Endodermal cell (in vitro differentiated cells): ENCODE results near the gene EGFLAM. TPM values are rescaled to one million over a fixed set of nuclear protein-coding genes. Genes with fewer than 3 reads are reported as not detected.
A peak's percentile ranks its signal among the peaks of the same experiment; 100 is the strongest.

Source experiments
- DNase-seq: peaks from one replicate; pipeline ENCODE4 v3.0.0-alpha.2; 2017
- H3K27ac ChIP-seq: 2 replicates; pipeline ENCODE4 v1.5.1; 2013; ENCODE audit warnings: mild to moderate bottlenecking, low read depth, low read length, moderate library complexity
- H3K27me3 ChIP-seq: 2 replicates; pipeline ENCODE4 v1.6.1; 2013; ENCODE audit warnings: mild to moderate bottlenecking, low read length, moderate library complexity; ENCODE audit not compliant: insufficient read depth, control insufficient read depth, poor library complexity, severe bottlenecking
- H3K36me3 ChIP-seq: 2 replicates; pipeline ENCODE4 v1.7.0; 2013; ENCODE audit warnings: mild to moderate bottlenecking, low read length, moderate library complexity; ENCODE audit not compliant: control insufficient read depth, insufficient read depth
- H3K4me1 ChIP-seq: one replicate; pipeline ENCODE4 v1.7.0; 2013; ENCODE audit warnings: low read length; ENCODE audit not compliant: control insufficient read depth, insufficient read depth
- H3K4me3 ChIP-seq: 2 replicates; pipeline ENCODE4 v1.5.1; 2013; ENCODE audit warnings: mild to moderate bottlenecking, low read length, moderate library complexity
- H3K9ac ChIP-seq: 2 replicates; pipeline ENCODE4 v1.6.1; 2013; ENCODE audit warnings: mild to moderate bottlenecking, low read length, moderate library complexity; ENCODE audit not compliant: poor library complexity, severe bottlenecking; ENCODE audit errors: extremely low read depth
- H3K9me3 ChIP-seq: 2 replicates; pipeline ENCODE4 v1.6.1; 2013; ENCODE audit warnings: mild to moderate bottlenecking, low read length, moderate library complexity; ENCODE audit not compliant: control insufficient read depth
- H3K27ac Mint-ChIP-seq: 2 replicates; pipeline ENCODE4 v1.8.0; 2020; ENCODE audit warnings: mixed read lengths
- H3K27me3 Mint-ChIP-seq: 2 replicates; pipeline ENCODE4 v1.8.0; 2021; ENCODE audit warnings: mild to moderate bottlenecking, mixed read lengths; ENCODE audit not compliant: insufficient read depth
- H3K36me3 Mint-ChIP-seq: 2 replicates; pipeline ENCODE4 v1.8.0; 2020; ENCODE audit warnings: low read depth, mixed read lengths
- H3K4me1 Mint-ChIP-seq: 2 replicates; pipeline ENCODE4 v1.8.0; 2020; ENCODE audit warnings: mixed read lengths
- H3K4me3 Mint-ChIP-seq: 2 replicates; pipeline ENCODE4 v1.8.0; 2020; ENCODE audit warnings: mild to moderate bottlenecking, moderate library complexity, mixed read lengths
- H3K9me3 Mint-ChIP-seq: 2 replicates; pipeline ENCODE4 v1.8.0; 2020; ENCODE audit warnings: mild to moderate bottlenecking, mixed read lengths
- CTCF ChIP-seq: fragments of 200-600 bp; sonication (generic); conservative IDR thresholded peaks from 2 replicates; pipeline ENCODE4 v1.5.0; 2021; ENCODE audit warnings: antibody characterized with exemption, mild to moderate bottlenecking
- WGBS, 2 experiments: methylation state at CpG; one replicate each; pipeline versions ENCODE4 v1.1.5 to v1.1.7; 2013; ENCODE audit warnings: missing lambda C conversion rate in 2 of 2, mixed read lengths in 1 of 2; ENCODE audit not compliant: insufficient coverage in 1 of 2, insufficient read length in 1 of 2; 5-methylcytosine and 5-hydroxymethylcytosine counted together
- total RNA-seq, 2 donors: library from RNA; stranded (reverse); fragmentation: NEBNext Ultra II Directional in 1 of 2; extraction: Animal tissue kit (Norgen Biotek cat#: 25700) in 1 of 2; gene quantifications; 2 replicates in 1 of 2; 3 replicates in 1 of 2; pipeline ENCODE4 v1.2.1, GENCODE V29; 2021

The EGFLAM gene
- total RNA-seq, 2 donors from 2014 or later: 4.4 to 8.8 TPM

- Mint-ChIP-seq H3K27me3 (no peaks in the 10 kb centered on the region), H3K4me1 (peaks cover 13% of the 10 kb centered on the region), H3K9me3 (peaks cover 11% of the 10 kb centered on the region), H3K36me3 (peaks cover 86% of the 10 kb centered on the region), H3K4me3 (no peak overlapping the region), H3K27ac (no peak overlapping the region)
- Histone ChIP-seq H3K4me1 (no peaks in the 10 kb centered on the region), H3K9ac (no peak overlapping the region), H3K36me3 (peaks cover 99% of the 10 kb centered on the region), H3K4me3 (no peak overlapping the region), H3K27me3 (no peaks in the 10 kb centered on the region), H3K27ac (no peak overlapping the region), H3K9me3 (peaks cover 14% of the 10 kb centered on the region)
- TF ChIP-seq CTCF: no peak
- DNase-seq: no peak
- 100% methylated on average over 1 to 2 of the region's 2 CpGs for WGBS, 2 experiments
Measured at GRCh38 chr5:38305148-38305547, 46.8 kb downstream of the EGFLAM start.

GRCh38 chr5:38307845-38308244 lies 49.5 kb downstream of the EGFLAM start:
- Mint-ChIP-seq H3K36me3 (peaks cover 79% of the 10 kb centered on the region), H3K4me1 (peaks cover 7% of the 10 kb centered on the region), H3K27ac (no peak overlapping the region), H3K9me3 (peaks cover 11% of the 10 kb centered on the region), H3K27me3 (no peaks in the 10 kb centered on the region), H3K4me3 (no peak overlapping the region)
- no peaks in the 10 kb centered on the region for H3K27me3 ChIP-seq
- TF ChIP-seq CTCF: no peak
- H3K27ac ChIP-seq: no peak overlapping the region
- WGBS, 2 experiments: 95% methylated on average over 1 of the region's 1 CpG; no CpG with 5 or more reads in 1 of the 2 experiments
- H3K9me3 ChIP-seq: peaks cover 14% of the 10 kb centered on the region
- H3K9ac ChIP-seq: no peak overlapping the region
- H3K4me3 ChIP-seq: no peak overlapping the region
- H3K36me3 ChIP-seq: peaks cover 88% of the 10 kb centered on the region
- H3K4me1 ChIP-seq: no peaks in the 10 kb centered on the region
- DNase-seq: no peak

GRCh38 chr5:38316544-38317224 lies 58.3 kb downstream of the EGFLAM start:
- Mint-ChIP-seq H3K36me3 (peaks cover 56% of the 10 kb centered on the region), H3K27me3 (no peaks in the 10 kb centered on the region), H3K27ac (peak overlapping the region; percentile 62), H3K9me3 (no peaks in the 10 kb centered on the region), H3K4me3 (no peak overlapping the region), H3K4me1 (peaks cover 3% of the 10 kb centered on the region)
- Histone ChIP-seq H3K4me1 (no peaks in the 10 kb centered on the region), H3K9me3 (no peaks in the 10 kb centered on the region), H3K27me3 (no peaks in the 10 kb centered on the region), H3K4me3 (no peak overlapping the region), H3K36me3 (peaks cover 89% of the 10 kb centered on the region), H3K27ac (no peak overlapping the region), H3K9ac (no peak overlapping the region)
- no peak for TF ChIP-seq CTCF
- 89 to 96% methylated on average over 5 to 6 of the region's 6 CpGs for WGBS, 2 experiments
- no peak for DNase-seq
